Muscle of back (tissue), 11 donors: ENCODE measurements around the gene GCAT. TPM values are rescaled to one million over a fixed set of nuclear protein-coding genes. Genes with fewer than 3 reads are reported as not detected.

Experiments used
- DNase-seq, 3 donors: peaks; one replicate each; pipeline versions ENCODE4 v3.0.0 to v3.0.0-alpha.2; 2013
- polyA plus RNA-seq, 10 donors: library from polyadenylated mRNA; unstranded; fragments of 120-200 nt; gene quantifications; one replicate each; pipeline ENCODE4 v1.2.1, GENCODE V29; 2013; ENCODE audit not compliant: insufficient read length in 10 of 10

The GCAT gene
- polyA plus RNA-seq, 10 donors: 3.2 to 7.0 (median 5.8) TPM

DNA sequence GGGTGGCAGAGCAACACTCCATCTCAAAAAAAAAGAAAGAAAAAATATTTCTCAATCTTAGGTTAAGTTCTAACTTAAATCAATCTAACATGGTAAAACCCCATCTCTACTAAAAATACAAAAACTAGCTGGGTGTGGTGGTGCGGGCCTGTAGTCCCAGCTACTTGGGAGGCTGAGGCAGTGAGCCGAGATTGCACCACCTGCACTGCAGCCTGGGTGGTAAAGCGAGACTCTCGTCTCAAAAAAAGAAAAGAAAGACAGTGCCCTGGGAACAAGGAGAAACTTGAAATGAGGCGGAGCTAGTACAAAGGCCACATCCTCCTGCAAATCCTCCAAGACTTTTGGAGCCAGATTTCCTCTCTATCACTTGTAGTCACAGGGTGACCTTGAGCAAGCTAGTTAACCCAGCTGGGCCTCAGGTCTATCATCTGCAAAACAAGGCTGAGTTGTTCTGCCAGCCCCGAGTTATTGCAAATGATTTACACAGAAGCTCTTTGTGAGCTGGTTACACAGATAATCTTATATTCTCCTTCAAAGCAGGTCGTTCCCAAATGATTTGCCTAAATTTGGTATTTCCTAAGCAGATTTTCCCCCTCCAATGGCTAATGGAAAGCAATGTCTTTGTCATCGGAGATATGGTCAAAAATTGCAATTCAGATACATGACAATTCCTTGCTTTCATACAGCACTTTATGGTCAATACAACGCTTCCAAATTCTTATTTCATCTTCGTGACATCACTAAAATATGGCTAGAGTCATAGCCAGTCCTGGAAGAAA lies 34.5 kb downstream of the GCAT start:
- no peak for DNase-seq

DNA sequence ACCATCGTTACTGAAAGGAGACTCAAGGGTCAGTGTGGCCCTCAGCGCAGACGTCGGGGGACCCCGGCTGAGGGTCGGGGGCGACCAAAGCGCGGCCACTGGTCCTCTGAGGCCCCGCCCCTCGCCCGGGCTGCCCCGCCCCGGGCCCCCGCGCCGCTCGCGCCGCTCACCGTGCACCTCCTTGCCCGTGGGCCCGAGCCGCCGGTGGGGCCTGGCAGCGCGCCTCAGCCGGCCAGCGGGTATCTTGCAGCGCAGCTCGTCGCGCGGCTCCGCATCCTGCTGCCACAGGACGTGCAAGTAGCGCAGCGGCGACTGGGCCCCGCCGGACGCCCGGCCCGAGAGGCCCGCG lies 36.0 kb downstream of the GCAT start:
- no peak for DNase-seq

DNA sequence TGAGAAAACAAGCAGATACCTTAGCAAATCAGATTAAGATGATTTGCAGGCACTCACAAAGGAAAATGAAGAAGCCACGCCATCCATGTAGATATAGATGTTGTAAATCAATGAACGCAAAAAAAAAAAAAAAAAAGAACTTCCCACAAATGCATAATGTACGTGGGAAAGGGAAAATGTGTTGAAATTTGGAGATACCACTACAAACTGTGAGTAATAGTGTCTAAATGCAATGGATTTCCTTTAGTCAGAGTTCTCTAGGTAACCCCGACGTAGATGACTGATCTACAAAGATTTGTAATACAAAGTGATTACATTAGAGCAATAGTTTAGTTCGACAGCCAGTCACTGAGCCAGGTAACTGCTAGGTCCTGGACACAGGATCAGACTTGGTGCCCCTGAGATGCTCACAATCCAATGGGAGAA lies 37.2 kb downstream of the GCAT start:
- no peak for DNase-seq

DNA sequence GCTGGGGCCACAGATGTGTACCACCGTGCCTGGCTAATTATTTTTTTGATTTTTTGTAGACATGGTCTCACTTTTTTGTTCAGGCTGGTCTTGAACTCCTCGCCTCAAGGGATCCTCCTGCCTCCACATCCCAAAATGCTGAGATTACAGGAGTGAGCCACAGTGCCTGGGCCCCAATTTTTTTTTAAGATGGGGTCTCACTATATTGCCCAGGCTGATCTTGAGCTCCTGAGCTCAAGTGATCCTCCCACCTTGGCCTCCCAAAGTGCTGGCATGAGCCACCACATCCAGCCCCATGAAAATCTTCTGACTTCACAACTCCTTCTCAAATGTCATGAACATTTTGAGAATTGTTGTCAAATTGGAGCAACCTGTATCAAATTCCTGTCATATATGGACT lies 38.7 kb downstream of the GCAT start:
- DNase-seq: no peak

DNA sequence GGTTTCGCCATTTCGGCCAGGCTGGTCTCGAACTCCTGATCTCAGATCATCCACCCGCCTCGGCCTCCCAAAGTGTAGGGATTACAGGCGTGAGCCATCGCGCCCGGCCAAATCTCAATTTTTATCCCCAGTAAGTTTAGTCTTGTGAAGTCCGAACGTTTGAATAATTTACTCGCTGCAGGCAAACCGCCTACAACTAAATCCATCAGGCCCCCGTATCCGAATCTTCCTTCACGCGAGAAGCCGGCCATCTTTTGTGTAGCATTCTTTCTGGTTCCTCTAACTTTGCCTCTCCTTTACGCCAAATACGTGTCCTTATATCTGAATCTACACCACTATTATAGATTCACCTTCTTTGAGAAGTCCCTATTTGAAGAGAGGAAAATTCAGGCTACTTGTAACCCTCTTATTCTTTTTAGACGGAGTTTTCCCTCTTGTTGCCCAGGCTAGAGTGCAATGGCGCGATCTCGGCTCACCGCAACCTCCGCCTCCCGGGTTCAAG lies 40.9 kb downstream of the GCAT start:
- peak in 1 of 3 donors; percentile 47 for DNase-seq

DNA sequence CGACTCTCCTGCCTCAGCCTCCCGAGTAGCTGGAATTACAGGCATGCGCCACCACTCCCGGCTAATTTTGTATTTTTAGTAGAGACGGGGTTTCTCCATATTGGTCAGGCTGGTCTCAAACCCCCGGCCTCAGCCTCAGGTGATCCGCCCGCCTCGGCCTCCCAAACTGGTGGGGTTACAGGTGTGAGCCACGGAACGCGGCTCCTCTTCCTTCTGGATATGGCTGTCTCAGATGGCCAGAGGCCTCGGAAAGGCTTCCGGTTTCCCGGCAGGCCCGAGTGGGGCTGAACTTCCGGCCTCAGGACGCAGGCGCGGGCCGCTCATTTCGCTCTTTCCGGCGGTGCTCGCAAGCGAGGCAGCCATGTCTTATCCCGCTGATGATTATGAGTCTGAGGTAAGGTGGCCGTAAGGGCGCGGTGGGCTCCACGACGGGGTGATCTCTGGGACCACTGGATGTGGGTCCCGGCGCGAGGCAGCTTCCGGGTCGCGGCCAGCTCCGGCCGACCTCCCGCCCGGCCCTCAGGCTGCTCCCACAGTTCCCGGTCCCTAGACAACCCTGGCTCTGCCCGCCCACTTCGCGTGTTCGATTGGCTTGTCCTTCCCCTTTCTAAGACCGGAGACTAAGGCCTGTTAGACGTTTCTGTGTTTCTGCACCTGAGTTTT lies 41.5 kb downstream of the GCAT start, which contains the start of gene EIF3L:
Gene EIF3L (plus strand): TSS at position 331 of the 663 bp plus-strand sequence. CDS start 31 bp downstream, at position 362.
- DNase-seq: peak; percentile 89 to 97 (median 93)

DNA sequence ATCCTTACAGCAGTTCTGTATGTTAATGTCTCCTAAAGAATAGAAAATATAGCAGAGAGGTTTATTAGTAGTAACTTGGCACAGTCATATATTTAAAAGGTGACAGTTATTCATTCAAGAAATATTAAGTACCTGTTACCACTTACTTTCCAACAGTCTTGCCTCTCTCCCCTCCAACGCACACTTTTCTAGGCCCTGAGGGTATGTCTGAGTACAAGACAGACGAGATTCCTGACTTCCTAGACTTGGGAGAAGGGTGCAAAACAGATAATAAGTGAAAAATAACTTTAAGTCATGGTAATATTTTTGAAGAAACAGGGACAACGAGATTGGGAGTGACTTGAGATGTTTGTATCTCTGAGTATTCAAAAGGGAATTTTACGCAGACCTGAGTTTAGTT lies 43.1 kb downstream of the GCAT start:
- no peak for DNase-seq

DNA sequence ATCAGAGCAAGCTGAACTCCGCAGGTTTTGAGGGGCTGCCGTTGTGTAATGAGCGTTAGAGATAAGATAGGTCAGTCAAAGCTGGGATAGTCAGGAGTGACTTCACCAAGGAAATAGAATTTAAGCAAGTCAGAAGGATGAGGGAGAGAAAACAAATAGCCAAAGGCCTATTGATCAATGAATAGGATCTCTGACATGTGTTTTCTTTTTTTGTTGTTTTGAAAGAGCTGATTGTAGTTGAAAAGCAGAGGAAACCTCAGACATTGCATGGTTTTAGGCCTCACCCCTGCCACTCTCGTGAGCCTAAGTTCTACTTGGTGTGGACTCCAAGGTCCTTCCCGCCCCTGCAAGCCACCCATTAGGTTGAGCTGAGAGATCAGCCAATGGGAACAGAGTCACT lies 44.7 kb downstream of the GCAT start:
- no peak for DNase-seq

DNA sequence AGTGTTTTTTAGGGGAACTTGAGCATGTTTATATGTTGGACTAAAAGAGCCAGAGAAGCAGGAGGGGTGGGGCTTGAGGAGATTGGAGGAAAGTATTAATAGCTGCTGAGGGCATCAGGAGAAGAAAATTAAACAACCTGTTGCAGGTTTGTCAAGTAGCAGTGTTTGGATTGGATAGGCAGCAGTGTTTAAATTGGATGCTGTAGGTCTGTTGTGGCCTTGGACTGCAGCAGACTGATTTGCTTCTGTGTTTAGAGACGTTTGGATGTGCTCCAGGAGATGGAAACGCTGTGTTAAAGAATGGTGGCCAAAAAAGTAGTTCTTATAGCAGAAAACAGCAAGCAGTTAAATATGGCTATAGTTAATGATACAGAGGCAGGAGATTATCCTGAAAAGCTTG lies 47.2 kb downstream of the GCAT start:
- no peak for DNase-seq

DNA sequence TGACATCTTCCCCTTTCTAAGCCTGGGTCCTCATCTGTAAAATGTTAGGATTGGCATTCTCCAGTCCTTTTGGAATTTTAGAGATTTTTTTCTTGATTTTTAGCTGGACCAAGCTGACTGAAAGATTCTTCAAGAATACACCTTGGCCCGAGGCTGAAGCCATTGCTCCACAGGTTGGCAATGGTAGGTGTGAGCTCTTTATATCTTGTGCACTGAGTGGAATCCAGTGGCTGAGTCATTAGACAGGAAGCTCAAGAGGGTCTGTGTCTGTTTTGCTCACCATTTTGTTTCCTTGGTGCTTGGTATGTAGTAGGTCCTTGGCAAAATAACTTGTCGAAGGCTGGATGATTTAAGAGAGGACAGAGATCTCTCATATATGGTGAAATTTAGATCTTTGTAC lies 47.7 kb downstream of the GCAT start:
- DNase-seq: no peak

DNA sequence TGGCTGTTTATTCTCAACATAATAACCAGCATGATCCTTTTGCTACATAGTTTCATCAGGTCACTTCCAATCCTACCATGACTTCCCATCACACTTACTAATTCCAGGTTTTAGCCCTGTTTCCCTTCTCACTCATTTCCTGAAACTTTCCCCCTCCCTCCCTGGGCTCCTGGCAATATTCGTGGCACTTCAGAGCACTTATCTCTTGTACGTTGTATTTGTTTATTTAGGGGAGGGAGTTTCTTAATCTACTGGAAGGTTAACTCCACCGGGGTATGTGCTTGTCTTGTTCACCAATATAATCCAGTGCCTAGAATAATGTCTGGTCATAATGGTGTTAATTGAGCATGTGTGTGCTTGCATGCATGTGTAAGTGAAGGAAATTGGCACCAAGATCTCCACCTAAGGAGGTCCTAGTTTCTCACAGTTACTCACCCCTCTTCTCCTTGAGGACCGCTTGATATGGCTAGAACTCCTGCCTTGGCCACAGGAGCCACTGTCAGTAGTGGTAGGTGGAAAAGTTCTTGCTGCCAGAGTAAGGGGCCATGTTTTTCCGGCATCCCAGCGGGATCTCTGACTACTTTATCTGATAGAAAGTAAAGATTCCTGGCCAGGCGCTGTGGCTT lies 53.2 kb downstream of the GCAT start:
- no peak for DNase-seq

DNA sequence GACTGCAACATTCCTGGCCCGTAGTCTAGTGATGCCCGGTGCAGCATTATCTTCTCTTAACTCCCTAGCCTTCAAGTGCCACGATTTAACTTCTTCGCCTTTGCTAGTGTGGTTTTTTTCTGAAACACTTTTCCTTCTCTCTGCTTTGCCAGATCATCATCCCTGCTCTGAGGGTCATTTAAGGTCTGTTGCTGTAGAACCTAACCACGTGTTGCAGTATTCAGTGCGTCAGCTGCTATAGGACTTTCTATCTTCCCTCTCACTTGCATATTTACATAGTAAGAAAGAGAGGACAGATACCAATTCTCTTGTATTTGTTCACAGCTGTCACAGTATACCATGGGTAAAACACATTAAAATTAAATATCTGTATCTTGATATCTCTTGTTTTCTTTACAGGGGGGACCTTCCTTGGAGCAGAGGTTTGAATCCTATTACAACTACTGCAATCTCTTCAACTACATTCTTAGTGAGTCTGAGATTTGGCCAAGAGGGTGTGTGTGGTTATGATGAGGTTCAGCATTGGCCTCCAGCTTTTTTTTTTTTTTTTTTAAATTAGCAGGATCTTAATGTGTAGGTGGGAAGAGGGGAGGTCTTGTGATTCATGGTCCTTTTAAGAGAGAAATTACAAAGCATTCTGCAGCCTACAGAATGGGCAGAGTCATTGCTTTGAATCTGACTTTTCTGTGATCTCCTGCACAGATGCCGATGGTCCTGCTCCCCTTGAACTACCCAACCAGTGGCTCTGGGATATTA lies 55.0 kb downstream of the GCAT start:
- no peak for DNase-seq

DNA sequence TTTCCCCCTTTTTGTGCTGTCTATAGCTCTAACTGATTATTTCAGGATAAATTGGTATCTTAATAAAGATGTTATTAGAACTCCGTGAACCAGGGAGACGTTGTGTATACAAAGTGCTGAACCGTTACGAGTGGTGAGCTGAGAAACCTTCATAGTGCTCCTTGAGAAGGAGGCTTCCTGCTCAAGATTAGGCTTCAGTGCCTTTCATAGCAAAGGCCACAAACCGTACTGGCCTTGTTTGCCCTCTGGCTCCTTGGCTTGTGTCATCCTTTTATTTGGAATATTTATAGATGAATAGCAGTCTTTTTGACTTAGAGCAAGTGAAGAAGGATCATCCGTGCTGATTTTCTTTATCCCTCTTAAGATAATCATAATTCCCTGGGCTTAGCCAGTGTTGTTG lies 57.8 kb downstream of the GCAT start:
- DNase-seq: no peak

Other genes with a start within 250 kb of the GCAT start
- gene CDC42EP1, start 247.5 kb upstream of the GCAT start, polyA plus RNA-seq: 10 to 100 TPM; 27.1 to 48.6 (median 36.9) TPM
- gene LGALS2, start 227.8 kb upstream of the GCAT start, polyA plus RNA-seq: 1 to 10 TPM in 2 of 10 donors, under 1 TPM in 5, not detected in 3; 0.34 to 1.3 (median 0.50) TPM
- gene GGA1, start 199.1 kb upstream of the GCAT start, polyA plus RNA-seq: 10 to 100 TPM; 27.6 to 49.1 (median 34.4) TPM
- gene SH3BP1, start 168.3 kb upstream of the GCAT start, polyA plus RNA-seq: 10 to 100 TPM in 6 of 10 donors, 1 to 10 TPM in 4; 5.9 to 13.3 (median 10.3) TPM
- 10 to 100 TPM; 14.7 to 19.0 (median 15.3) TPM for gene PDXP, start 149.2 kb upstream of the GCAT start, polyA plus RNA-seq
- gene LGALS1, start 132.3 kb upstream of the GCAT start, polyA plus RNA-seq: 1,000 to 10,000 TPM; 1,423 to 2,007 (median 1,545) TPM
- 10 to 100 TPM; 12.4 to 22.4 (median 13.9) TPM for gene NOL12, start 121.6 kb upstream of the GCAT start, polyA plus RNA-seq
- gene TRIOBP, start 110.9 kb upstream of the GCAT start, polyA plus RNA-seq: 10 to 100 TPM; 33.4 to 61.8 (median 43.9) TPM
- under 1 TPM in 1 of 10 donors, not detected in 9; 0.11 TPM for gene GALR3, start 15.4 kb downstream of the GCAT start, polyA plus RNA-seq
- 10 to 100 TPM in 9 of 10 donors, 1 to 10 TPM in 1; 8.6 to 13.0 (median 10.9) TPM for gene ANKRD54, start 36.4 kb downstream of the GCAT start, polyA plus RNA-seq
- 1,000 to 10,000 TPM; 1,067 to 1,479 (median 1,268) TPM for gene EIF3L, start 41.5 kb downstream of the GCAT start, polyA plus RNA-seq
- 10 to 100 TPM; 29.0 to 60.0 (median 42.2) TPM for gene MICALL1, start 98.4 kb downstream of the GCAT start, polyA plus RNA-seq
- gene C22orf23, start 145.7 kb downstream of the GCAT start, polyA plus RNA-seq: 10 to 100 TPM in 2 of 10 donors, 1 to 10 TPM in 8; 6.7 to 11.1 (median 8.9) TPM
- 10 to 100 TPM; 31.9 to 57.3 (median 42.4) TPM for gene POLR2F, start 145.8 kb downstream of the GCAT start, polyA plus RNA-seq
- 10 to 100 TPM in 2 of 10 donors, 1 to 10 TPM in 8; 3.8 to 12.1 (median 6.7) TPM for gene SOX10, start 176.6 kb downstream of the GCAT start, polyA plus RNA-seq
- 10 to 100 TPM in 3 of 10 donors, 1 to 10 TPM in 7; 6.3 to 10.9 (median 8.8) TPM for gene PICK1, start 249.5 kb downstream of the GCAT start, polyA plus RNA-seq